Measurements from ENCODE around the gene SHLD1. TPM values are rescaled to one million over a fixed set of nuclear protein-coding genes. Genes with fewer than 3 reads are reported as not detected.

Gene SHLD1
- total and polyA plus RNA-seq, 2 experiments from 2014 or later, result 1.4 to 15.0 TPM

GRCh38 chr20:5703681-5704101 lies 46.5 kb upstream of the SHLD1 start:
- Histone ChIP-seq H2AFZ (peak overlapping the region; percentile 60; the same call in 1 of the 2 replicates), H3K4me2 (no peak overlapping the region), H3K9me2 (ENCODE audit: insufficient read depth) (no peaks in the 10 kb centered on the region), H3K79me2 (replicated peaks; ENCODE audit: insufficient read depth) (no peaks in the 10 kb centered on the region), H3K27ac (ENCODE audit: low read depth) (no peak overlapping the region), H4K20me1 (replicated peaks; ENCODE audit: insufficient read depth) (no peaks in the 10 kb centered on the region), H3F3A (replicated peaks; ENCODE audit: low read depth) (no peaks in the 10 kb centered on the region), H3K4me3 (no peak overlapping the region), H3K4me1 (ENCODE audit: insufficient read depth) (no peaks in the 10 kb centered on the region), H3K36me3 (ENCODE audit: insufficient read depth) (no peaks in the 10 kb centered on the region), H3K27me3 (ENCODE audit: insufficient read depth) (no peaks in the 10 kb centered on the region)
- DNase-seq (ENCODE audit: low spot score) (no peak), ATAC-seq (no peak)
- Mint-ChIP-seq H3K27me3 (ENCODE audit: insufficient read depth, low read depth, poor library complexity) (no peaks in the 10 kb centered on the region), H3K27ac (no peak overlapping the region), H3K36me3 (ENCODE audit: low read depth) (peaks cover 3% of the 10 kb centered on the region; the same call in 2 of the 3 replicates), H3K4me1 (no peaks in the 10 kb centered on the region), H3K4me3 (no peak overlapping the region), H3K9me3 (peaks cover 8% of the 10 kb centered on the region)
- TF ChIP-seq EZH2 (IDR thresholded peaks at IDR 0.05; ENCODE audit: low read depth, unreplicated experiment) (no peak), CTCF (conservative IDR thresholded peaks at IDR 0.05; ENCODE audit: low read depth in 2 of 2) (no peak), ZNF114 (CRISPR knock-in tag; IDR thresholded peaks at IDR 0.05) (no peak), JUNB (IDR thresholded peaks at IDR 0.05; ENCODE audit: unreplicated experiment) (no peak), STAT1 (IDR thresholded peaks at IDR 0.05; ENCODE audit: unreplicated experiment) (no peak), EZH2phosphoT487 (IDR thresholded peaks at IDR 0.05; ENCODE audit: unreplicated experiment) (no peak), POLR2AphosphoS5 (IDR thresholded peaks at IDR 0.05; ENCODE audit: low read depth) (no peak), CREB1 (CRISPR knock-in tag; IDR thresholded peaks at IDR 0.05; ENCODE audit: low read depth) (no peak), ZNF331 (CRISPR knock-in tag; IDR thresholded peaks at IDR 0.05; ENCODE audit: low read depth) (no peak), REST (IDR thresholded peaks at IDR 0.05; ENCODE audit: unreplicated experiment) (no peak), NANOG (IDR thresholded peaks at IDR 0.05; ENCODE audit: borderline replicate concordance) (no peak)
- TF ChIP-seq, protein P1, sequence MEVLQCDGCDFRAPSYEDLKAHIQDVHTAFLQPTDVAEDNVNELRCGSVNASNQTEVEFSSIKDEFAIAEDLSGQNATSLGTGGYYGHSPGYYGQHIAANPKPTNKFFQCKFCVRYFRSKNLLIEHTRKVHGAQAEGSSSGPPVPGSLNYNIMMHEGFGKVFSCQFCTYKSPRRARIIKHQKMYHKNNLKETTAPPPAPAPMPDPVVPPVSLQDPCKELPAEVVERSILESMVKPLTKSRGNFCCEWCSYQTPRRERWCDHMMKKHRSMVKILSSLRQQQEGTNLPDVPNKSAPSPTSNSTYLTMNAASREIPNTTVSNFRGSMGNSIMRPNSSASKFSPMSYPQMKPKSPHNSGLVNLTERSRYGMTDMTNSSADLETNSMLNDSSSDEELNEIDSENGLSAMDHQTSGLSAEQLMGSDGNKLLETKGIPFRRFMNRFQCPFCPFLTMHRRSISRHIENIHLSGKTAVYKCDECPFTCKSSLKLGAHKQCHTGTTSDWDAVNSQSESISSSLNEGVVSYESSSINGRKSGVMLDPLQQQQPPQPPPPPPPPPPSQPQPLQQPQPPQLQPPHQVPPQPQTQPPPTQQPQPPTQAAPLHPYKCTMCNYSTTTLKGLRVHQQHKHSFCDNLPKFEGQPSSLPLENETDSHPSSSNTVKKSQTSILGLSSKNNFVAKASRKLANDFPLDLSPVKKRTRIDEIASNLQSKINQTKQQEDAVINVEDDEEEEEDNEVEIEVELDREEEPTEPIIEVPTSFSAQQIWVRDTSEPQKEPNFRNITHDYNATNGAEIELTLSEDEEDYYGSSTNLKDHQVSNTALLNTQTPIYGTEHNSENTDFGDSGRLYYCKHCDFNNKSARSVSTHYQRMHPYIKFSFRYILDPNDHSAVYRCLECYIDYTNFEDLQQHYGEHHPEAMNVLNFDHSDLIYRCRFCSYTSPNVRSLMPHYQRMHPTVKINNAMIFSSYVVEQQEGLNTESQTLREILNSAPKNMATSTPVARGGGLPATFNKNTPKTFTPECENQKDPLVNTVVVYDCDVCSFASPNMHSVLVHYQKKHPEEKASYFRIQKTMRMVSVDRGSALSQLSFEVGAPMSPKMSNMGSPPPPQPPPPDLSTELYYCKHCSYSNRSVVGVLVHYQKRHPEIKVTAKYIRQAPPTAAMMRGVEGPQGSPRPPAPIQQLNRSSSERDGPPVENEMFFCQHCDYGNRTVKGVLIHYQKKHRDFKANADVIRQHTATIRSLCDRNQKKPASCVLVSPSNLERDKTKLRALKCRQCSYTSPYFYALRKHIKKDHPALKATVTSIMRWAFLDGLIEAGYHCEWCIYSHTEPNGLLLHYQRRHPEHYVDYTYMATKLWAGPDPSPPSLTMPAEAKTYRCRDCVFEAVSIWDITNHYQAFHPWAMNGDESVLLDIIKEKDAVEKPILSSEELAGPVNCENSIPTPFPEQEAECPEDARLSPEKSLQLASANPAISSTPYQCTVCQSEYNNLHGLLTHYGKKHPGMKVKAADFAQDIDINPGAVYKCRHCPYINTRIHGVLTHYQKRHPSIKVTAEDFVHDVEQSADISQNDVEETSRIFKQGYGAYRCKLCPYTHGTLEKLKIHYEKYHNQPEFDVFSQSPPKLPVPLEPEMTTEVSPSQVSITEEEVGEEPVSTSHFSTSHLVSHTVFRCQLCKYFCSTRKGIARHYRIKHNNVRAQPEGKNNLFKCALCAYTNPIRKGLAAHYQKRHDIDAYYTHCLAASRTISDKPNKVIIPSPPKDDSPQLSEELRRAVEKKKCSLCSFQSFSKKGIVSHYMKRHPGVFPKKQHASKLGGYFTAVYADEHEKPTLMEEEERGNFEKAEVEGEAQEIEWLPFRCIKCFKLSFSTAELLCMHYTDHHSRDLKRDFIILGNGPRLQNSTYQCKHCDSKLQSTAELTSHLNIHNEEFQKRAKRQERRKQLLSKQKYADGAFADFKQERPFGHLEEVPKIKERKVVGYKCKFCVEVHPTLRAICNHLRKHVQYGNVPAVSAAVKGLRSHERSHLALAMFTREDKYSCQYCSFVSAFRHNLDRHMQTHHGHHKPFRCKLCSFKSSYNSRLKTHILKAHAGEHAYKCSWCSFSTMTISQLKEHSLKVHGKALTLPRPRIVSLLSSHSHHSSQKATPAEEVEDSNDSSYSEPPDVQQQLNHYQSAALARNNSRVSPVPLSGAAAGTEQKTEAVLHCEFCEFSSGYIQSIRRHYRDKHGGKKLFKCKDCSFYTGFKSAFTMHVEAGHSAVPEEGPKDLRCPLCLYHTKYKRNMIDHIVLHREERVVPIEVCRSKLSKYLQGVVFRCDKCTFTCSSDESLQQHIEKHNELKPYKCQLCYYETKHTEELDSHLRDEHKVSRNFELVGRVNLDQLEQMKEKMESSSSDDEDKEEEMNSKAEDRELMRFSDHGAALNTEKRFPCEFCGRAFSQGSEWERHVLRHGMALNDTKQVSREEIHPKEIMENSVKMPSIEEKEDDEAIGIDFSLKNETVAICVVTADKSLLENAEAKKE (CRISPR knock-in tag; IDR thresholded peaks at IDR 0.05), result no peak
